WTC11 (cell line): ENCODE data around the gene C3orf18. TPM values are rescaled to one million over a fixed set of nuclear protein-coding genes. Genes with fewer than 3 reads are reported as not detected.
A peak's percentile ranks its signal among the peaks of the same experiment; 100 is the strongest.

Experiments
- AR ChIP-seq: fragments of 250-450 bp; sonication (Bioruptor Pico); IDR thresholded peaks from 2 replicates; pipeline ENCODE4 v1.9.0; 2021; ENCODE audit warnings: mild to moderate bottlenecking
- ATF3 ChIP-seq: sonication (generic); formaldehyde crosslinking; conservative IDR thresholded peaks from 2 replicates; pipeline ENCODE4 v1.8.1; 2022; ENCODE audit warnings: mild to moderate bottlenecking, missing genetic modification reagents
- CDX4 ChIP-seq: fragments of 250-450 bp; sonication (Bioruptor Pico); IDR thresholded peaks from 2 replicates; pipeline ENCODE4 v1.9.0; 2021; ENCODE audit warnings: moderate library complexity, mild to moderate bottlenecking, inconsistent platforms, borderline replicate concordance
- CREM ChIP-seq: sonication (generic); formaldehyde crosslinking; IDR thresholded peaks from 2 replicates; pipeline ENCODE4 v1.8.1; 2022; ENCODE audit warnings: mild to moderate bottlenecking, missing genetic modification reagents, moderate library complexity
- ELF4 ChIP-seq: sonication (generic); formaldehyde crosslinking; IDR thresholded peaks from 2 replicates; pipeline ENCODE4 v1.8.1; 2022; ENCODE audit warnings: low read depth, mild to moderate bottlenecking, moderate library complexity, missing genetic modification reagents
- GTF2I ChIP-seq: fragments of 250-450 bp; sonication (Bioruptor Pico); conservative IDR thresholded peaks from 2 replicates; pipeline ENCODE4 v1.4.0; 2021; ENCODE audit warnings: mild to moderate bottlenecking
- IRF1 ChIP-seq: sonication (generic); formaldehyde crosslinking; IDR thresholded peaks from 2 replicates; pipeline ENCODE4 v1.8.0; 2023; ENCODE audit warnings: missing genetic modification reagents
- PRDM15 ChIP-seq: sonication (generic); formaldehyde crosslinking; IDR thresholded peaks from 2 replicates; pipeline ENCODE4 v1.8.0; 2022; ENCODE audit warnings: missing genetic modification reagents
- PREB ChIP-seq: sonication (generic); formaldehyde crosslinking; IDR thresholded peaks from 2 replicates; pipeline ENCODE4 v1.8.1; 2022; ENCODE audit warnings: mild to moderate bottlenecking, missing genetic modification reagents, moderate library complexity, borderline replicate concordance
- RELA ChIP-seq: sonication (generic); formaldehyde crosslinking; IDR thresholded peaks from 2 replicates; pipeline ENCODE4 v1.8.1; 2022; ENCODE audit warnings: missing genetic modification reagents, mild to moderate bottlenecking, borderline replicate concordance
- SOX15 ChIP-seq: fragments of 250-450 bp; sonication (Bioruptor Pico); IDR thresholded peaks from 2 replicates; pipeline ENCODE4 v1.9.0; 2021; ENCODE audit warnings: mild to moderate bottlenecking
- ZBTB43 ChIP-seq: sonication (generic); formaldehyde crosslinking; IDR thresholded peaks from 2 replicates; pipeline ENCODE4 v1.8.1; 2023; ENCODE audit warnings: mild to moderate bottlenecking, missing genetic modification reagents
- ZMAT4 ChIP-seq: fragments of 250-450 bp; sonication (Bioruptor Pico); IDR thresholded peaks from 2 replicates; pipeline ENCODE4 v1.9.0; 2021; ENCODE audit warnings: mild to moderate bottlenecking
- ZNF232 ChIP-seq: sonication (generic); formaldehyde crosslinking; IDR thresholded peaks from 2 replicates; pipeline ENCODE4 v1.8.0; 2022; ENCODE audit warnings: mild to moderate bottlenecking, missing genetic modification reagents
- ZNF396 ChIP-seq: fragments of 250-450 bp; sonication (Bioruptor Pico); IDR thresholded peaks from 2 replicates; pipeline ENCODE4 v1.8.0; 2021; ENCODE audit warnings: mild to moderate bottlenecking, moderate library complexity, borderline replicate concordance
- ZNF416 ChIP-seq: fragments of 250-450 bp; sonication (Bioruptor Pico); IDR thresholded peaks from 2 replicates; pipeline ENCODE4 v1.9.0; 2021; ENCODE audit warnings: mild to moderate bottlenecking, inconsistent platforms
- ZNF425 ChIP-seq: fragments of 250-450 bp; sonication (Bioruptor Pico); conservative IDR thresholded peaks from 2 replicates; pipeline ENCODE4 v1.9.0; 2021; ENCODE audit warnings: mild to moderate bottlenecking
- ZNF532 ChIP-seq: fragments of 250-450 bp; sonication (Bioruptor Pico); IDR thresholded peaks from 2 replicates; pipeline ENCODE4 v1.9.0; 2021; ENCODE audit warnings: mild to moderate bottlenecking, borderline replicate concordance
- total RNA-seq: library from RNA; stranded (reverse); gene quantifications from 3 replicates; pipeline ENCODE4 v1.2.3, GENCODE V29; 2021

C3orf18 gene
- total RNA-seq, 1 experiment from 2014 or later, result 12.1 TPM

- TF ChIP-seq PRDM15 (CRISPR knock-in tag) (no peak), ZNF425 (CRISPR knock-in tag) (no peak), CREM (CRISPR knock-in tag) (no peak; the same call in 1 of the 2 replicates), RELA (CRISPR knock-in tag) (peak; percentile 55; the same call in 1 of the 2 replicates), CDX4 (CRISPR knock-in tag) (no peak), ZNF416 (no peak), ZNF232 (CRISPR knock-in tag) (peak; percentile 95; the same call in 1 of the 2 replicates), IRF1 (CRISPR knock-in tag) (peak; percentile 88), ZBTB43 (CRISPR knock-in tag) (peak; percentile 65; the same call in 1 of the 2 replicates), GTF2I (CRISPR knock-in tag) (no peak), SOX15 (no peak), PREB (CRISPR knock-in tag) (peak; percentile 34; the same call in 1 of the 2 replicates), ZNF396 (CRISPR knock-in tag) (no peak), ELF4 (CRISPR knock-in tag) (no peak), ZNF532 (CRISPR knock-in tag) (no peak), ZMAT4 (CRISPR knock-in tag) (no peak), ATF3 (CRISPR knock-in tag) (no peak), AR (CRISPR knock-in tag) (no peak)
These were observed 41.6 kb downstream of the C3orf18 start (continued) for GRCh38 chr3:50525987-50526386.
